NCI-H1436 (cell line): ENCODE results near the gene FBXO36.
A peak's percentile ranks its signal among the peaks of the same experiment; 100 is the strongest.

Experiments used
- DNase-seq: peaks from one replicate; lab custom pipeline; 2025; lab: John Stamatoyannopoulos, UW

Gene FBXO36

DNA sequence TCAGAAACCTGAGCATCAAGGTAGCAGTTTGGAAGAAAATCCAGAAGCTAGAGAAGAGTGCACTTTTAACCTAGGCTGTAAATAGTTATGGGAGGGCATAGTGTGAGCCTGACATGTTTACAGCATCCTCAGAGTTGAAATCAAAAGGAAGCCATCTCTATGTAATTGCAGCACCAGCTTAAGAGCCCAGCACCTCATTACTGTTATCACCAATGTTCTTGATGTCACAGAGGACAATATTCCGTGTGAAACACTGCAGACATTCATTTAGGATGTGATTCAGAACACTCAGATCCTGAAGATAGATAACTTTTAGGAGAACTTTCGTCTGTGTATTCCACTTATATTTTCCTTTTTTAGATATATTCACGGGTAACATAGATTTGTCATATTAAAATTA, 48.1 kb downstream of the FBXO36 start:
- DNase-seq = no peak

DNA sequence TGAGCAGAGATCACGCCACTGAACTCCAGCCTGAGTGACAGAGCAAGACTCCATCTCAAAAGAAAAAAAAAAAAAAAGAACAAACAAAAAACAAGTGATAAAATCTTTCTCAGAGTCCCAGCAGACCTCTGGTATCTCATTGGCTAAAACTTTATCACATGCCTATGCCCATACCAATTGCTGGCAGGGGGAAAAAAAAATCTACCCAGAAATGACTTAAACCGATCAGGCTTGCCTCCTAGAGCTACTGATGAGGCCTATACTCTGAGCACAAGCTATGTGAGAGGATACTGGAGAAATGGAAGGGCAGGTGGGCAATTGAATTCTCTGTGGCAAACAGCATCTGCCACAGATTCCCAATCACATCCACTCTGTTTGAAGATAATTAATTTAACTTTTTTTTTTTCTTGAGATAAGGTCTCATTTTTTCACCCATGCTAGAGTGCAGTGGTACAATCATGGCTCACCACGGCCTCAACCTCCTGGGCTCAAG, 49.0 kb downstream of the FBXO36 start:
- DNase-seq = no peak

DNA sequence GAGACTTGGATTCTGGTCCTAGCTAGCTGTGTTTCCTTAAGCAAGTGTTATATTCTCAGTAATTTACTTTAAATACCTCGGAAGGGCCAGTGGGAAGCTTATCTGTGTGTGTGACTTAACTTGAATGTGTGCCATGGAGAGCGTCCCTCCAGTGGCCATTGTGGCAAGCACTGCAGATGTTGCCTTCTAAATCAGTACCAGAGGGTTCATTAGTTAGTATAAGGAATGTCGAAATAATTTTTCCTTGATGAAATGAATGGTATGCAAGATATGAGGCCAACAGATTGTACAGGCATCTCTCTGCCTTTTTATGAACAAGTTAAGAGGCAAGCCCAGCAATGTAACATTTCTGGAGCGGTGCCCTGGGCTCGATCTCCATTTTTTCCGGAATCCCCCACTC, 52.0 kb downstream of the FBXO36 start:
- no peak for DNase-seq

DNA sequence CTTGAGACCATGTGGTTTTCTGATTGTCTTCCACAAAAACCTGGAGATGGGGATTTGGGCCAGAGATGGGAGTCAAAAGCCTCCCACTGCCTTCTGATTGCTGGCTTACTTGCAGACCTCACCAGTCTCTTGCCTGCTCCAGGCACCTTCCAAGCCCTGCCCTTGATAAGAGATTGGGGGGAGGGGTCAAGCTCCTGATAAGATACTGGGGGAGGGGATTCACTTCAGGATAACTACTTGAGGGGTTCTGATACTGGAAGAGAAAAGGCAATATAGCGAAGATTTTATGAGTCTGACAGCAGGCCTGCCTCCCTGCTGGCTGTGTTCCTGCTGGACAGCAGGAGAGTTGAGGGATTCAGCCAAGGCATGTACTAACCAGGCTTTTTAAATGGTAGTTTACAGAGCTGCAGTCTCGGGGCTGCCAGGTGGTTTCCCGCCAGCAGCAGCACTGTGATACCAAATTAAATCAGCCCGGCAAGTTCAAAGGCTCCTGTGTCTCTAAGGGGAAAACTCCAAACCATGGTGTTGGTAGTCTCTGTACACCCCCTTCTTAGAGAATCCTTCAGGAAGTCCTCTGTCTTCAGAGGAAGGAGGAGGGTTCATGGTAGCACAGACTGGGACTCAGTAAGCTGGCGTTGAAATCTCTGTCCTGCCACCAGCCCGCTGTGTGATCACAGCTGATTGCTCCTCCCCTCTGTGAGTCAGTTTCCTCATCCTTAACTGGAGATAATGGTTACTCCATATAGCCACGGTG, 58.3 kb downstream of the FBXO36 start:
- DNase-seq = no peak

DNA sequence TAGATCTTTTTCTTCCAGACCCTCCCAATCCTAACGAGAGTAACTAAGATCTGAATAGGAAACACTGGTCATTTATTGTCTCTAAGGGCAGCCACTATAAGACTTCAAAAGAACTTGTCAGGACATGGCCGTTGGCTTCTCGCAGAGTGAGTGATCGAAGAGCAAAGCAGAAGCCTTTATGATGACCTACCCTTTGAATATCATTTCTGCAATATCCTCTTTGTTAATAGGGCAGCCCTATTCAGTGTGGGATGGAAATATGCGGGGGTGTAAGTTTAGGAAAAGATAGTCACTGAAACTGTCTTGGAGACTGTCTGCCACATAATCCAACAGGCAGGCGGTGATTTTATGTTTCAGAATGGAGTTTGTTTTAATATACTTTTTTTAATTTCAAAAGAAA, 70.9 kb downstream of the FBXO36 start:
- no peak for DNase-seq

DNA sequence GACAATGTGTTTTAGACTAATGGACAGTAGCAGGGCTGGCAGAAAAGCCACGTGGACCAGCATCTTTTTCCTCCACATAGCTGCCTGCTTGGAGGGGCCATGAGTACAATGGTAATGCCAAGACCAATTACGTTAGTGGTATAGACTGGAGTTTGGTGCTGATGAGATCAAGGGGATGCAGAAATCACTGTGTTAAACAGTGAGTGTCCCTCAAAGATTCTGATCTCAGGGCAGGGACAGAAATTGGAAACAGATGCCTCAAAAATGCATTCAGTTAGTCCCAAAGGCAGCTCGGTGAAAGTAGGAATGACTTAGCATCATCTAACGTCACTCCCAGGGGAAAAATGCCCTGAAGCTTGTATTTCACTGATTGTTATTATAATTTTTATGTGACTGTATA, 74.0 kb downstream of the FBXO36 start:
- DNase-seq = no peak

DNA sequence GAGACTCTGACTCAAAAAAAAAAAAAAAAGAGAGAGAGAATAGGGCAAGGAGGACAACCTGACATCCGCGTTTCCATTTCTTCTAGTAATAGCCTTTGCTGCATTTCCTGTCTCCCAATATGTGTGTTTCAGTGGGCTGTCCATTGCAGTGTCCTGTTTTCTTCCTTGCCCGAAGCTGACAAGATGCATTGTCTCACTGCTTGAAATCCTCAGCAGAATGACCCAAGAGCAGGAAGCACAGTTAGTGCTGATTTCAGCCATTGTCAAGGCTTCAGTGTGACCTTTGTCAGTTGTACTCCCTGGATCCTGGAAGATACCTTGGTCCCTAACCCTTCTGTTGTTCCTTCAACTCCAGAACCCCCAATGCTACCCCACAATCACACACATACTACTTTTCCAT, 75.3 kb downstream of the FBXO36 start:
- no peak for DNase-seq

DNA sequence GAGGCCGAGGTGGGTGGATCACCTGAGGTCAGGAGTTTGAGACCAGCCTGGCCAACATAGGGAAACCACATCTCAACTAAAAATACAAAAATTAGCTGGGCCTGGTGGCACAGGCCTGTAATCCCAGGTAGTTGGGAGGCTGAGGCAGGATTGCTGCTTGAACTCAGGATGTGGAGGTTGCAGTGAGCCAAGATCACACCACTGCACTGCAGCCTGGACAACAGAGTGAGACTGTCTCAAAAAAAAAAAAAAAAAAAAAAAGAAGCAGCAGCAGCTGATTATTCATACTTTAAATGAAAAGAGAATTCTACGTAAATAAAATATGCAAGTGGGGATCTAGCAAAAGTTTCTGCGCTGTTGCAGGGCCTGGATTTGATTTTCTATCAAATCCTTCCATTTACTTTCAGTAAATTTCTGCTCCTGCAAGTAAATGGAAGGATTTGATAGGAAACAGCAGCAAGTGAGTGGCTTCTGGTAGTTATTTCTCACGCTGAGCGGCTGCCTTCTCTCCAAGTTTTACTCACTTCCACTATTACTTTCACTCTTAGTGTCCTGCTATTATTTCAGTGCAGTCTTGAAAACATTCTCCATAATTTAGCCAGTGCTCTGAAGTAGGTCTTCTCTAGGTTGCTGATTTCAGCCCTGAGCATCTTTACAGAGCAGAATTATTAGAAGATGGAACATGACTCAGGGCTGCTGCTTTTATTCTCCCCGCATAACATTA, 78.0 kb downstream of the FBXO36 start:
- no peak for DNase-seq

DNA sequence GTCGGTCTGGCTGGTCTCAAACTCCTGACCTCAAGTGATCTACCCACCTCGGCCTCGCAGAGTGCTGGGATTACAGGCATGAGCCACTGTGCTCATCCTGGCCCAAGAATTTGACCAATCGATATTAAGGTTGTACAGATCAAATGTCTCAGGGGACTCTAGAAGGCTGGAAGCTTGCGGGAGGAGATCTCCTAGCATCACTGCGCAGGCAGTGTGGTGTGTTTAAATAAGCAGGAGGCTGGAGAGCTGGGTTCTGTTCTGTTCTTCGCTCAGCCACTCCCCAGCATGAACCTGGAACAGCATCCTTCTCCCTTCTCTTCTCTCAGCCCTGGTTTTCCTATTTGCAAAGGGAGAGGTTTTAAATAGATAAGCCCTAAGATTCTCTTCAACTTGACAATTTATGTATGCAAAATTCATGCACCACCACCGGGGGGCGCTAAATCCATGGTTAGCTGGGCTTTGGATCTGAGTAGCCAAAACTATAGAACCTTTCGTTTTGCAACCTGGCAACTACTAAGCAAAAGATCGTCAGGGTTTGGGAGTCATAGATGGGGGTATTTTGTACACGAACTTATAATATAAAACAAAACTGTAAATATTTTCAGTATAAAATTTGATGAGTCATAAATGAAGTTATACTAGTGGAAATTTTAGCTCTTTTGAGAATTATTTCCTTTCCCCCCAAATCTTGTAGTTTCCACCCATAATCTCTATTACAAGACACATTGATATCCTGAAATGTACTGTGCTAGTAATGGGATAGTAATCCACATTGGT, 85.8 kb downstream of the FBXO36 start:
- peak; percentile 51 for DNase-seq

DNA sequence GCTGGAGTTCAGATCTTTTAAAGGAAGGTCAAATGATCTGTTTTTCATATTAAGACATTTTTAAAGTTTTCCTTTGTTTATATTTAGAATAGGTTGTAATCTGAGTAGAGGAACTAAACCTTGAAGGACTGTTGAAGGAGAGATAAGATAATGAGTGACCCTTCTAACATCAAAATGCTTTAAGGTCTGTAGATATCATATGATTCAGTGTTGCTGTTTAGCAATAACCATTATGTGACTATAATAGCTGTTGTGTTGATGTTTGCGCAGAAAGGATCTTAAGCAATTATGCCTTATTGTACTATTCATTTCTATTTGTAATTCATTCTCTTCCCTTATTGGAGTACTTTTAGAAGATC, 86.4 kb downstream of the FBXO36 start:
- peak; percentile 13 for DNase-seq

DNA sequence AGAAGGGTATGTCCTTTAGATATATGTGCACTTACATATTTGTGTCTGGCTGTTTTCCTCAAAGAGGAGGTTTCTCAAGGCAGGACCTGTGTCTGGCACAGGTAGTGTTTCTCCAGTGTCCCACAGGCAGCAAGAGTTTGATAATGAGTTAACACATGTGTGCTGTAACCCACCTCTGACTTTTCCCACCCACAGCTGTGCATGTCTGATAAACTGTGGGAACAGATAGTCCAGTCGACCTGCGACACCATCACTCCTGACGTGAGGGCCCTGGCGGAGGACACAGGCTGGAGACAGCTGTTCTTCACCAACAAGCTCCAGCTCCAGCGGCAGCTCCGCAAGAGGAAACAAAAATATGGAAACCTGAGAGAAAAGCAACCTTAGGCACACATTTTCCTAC, 88.2 kb downstream of the FBXO36 start:
- DNase-seq = no peak

DNA sequence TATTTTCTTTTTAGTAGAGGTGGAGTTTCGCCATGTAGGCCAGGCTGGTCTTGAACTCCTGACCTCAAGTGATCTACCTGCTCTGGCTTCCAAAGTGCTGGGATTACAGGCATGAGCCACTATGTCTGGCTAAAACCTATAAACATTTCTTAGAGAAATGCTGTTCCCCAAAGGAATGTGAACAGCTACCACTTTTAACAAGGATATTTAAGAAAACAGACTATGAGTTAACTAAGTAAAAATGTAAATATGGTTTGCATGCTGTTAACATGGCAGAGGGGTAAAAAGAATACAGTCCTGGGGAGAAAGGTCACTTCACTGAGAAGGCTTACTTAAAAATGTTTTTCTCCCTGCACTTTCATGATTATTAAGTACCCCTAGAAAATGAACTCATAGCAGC, 89.3 kb downstream of the FBXO36 start:
- DNase-seq = no peak

DNA sequence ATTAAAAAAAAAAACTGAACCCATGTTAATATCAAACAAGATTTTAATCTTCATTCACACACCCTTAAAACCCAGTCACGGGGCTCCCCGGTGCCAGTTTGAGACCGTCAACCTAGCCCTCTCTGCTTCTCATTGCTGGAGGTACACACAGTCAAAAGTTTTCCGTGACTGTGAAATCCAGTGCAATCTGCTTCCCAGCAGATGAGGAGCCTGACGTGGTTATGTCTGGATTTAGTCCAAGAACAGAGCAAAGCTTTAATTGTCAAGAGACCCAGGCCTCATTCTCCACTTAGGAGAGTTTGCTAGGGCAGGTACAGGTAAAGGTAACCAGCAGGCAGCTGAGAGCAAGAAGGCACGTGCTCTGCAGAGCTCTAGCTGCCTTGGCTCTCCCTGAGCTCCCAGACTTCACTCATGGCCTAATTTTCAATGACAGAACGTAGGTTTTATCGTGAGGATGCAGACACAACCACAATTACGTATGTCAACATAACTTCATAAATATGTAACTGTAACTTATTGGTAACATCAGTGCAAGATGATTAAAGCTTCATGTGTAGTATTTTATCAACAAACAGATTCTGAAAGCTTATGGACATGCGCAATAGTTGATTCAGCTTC, 90.1 kb downstream of the FBXO36 start:
- DNase-seq = no peak

DNA sequence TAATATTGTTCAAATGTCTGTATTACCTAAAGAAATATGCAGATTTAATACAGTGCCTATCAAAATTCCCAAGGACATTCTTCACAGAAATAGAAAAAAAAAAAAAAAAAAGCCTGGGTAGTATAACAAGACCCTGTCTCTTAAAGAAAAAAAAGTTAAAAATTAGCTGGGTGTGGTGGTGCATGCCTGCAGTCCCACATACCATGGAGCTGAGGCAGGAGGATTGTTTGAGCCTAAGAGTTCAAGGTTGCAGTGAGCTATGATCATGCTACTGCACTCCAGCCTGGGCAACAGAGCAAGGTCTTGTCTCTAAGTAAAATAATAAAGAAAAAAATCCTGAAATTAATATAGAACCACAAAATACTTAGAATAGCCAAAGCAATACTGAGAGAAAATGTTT, 94.5 kb downstream of the FBXO36 start:
- DNase-seq = no peak

DNA sequence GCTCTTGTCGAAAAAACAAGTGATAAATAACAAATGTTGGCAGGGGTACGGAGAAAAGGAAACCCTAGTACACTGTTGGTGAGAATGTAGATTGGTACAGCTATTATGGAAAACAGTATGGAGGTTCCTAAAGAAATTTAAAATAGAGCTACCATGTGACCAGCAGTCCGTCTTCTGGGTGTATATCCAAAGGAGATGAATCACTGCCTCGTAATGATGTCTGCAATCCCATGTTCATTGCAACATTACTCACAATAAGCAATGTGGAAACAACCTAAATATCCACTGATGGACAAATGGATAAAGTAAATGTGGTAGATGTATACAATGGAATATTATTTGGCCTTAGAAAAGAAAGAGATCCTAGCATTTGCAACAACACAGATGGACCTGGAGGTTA, 95.8 kb downstream of the FBXO36 start:
- DNase-seq = no peak

DNA sequence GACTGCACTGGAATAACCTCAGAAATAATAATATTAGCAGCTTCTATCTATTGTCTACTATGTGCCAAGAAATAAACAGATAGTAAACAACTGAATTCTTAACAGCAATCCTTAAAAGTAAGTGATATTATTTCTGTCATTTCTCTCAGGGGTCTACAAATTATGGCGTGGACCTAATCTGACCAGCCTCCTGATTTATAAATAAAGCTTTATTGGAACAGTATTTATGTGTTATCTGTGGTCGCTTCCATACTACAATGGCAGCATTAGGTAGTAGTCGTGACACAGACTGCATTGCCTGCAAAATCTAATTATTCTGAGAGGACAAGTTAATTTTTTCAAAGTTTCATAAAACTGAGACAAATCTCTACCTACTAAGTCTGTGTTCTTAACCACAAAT, 97.4 kb downstream of the FBXO36 start:
- no peak for DNase-seq

DNA sequence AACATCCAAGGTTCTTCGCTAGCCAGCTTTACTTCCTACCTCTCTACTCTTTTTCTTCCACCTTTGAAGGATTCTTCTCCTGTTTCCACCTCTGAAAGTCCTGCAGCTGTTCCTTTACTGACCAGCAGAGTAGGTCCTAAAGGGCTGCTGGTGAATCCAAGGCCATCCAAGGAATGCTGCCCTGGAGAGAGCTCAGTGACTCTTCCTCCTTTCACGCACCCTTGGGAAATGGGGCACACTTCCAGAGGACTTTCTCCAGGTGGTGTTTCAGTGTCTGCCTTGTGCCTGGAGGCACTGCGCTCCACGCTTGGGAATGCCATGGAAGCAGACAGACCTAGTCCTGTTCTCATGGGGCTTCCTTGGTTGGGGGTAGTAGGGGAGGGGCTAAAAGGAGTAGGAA, 101.0 kb downstream of the FBXO36 start:
- DNase-seq = no peak

DNA sequence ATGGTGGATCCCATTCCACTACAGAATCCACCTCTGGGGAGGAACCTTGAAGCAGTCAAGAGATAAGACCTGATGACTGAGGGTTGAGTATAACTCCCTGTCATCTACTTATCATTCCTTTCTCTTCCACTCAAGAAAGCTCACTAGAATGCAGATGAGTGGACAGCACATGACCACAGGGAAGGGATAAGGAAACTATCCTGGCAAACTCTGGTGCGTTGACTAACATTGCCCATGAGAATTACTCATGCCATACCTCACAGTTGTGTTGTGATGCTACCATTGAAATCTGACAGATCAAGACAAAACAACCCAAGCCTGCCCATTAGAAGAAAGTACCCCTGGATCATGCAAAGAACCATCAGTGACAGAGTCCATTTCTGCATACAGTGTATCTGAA, 119.9 kb downstream of the FBXO36 start:
- no peak for DNase-seq

DNA sequence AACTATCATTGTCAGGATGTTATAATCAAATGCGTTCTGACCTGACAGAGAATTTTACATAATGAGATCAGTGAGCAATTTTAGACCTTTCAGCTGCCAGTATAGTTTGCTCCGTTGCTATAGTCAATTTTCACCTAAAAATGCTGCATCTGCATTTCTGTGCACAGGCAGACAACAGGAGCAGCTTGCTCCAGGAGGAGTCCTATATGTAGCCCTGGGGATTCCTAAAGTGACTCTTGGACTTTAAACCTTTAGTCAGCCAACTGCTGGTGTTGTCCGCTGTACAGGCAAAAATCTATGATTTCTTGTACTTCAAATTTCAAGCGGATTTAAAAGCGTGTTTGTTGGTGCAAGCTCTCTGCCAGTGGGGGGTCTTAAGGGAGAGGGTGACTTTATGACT, 120.7 kb downstream of the FBXO36 start:
- DNase-seq = no peak

DNA sequence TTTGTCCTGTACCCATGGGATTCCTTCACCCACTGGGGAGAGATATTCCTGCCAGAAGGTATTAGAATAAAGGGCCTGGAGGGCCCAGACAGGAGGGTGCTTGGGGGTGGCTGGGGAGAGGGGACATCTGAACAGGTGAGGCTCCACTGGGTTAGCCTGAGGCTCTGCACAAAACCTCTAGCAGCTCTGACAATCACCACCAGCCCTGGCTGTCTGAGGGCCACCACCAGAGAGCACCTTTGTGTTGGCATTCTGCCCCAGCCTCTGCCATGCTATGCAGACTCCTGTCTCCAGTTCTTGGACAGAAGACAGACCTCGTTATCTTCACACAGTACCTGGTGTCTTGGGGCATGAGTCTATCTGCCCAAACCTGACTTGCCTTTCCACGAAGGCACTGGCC, 121.2 kb downstream of the FBXO36 start:
- DNase-seq = no peak

DNA sequence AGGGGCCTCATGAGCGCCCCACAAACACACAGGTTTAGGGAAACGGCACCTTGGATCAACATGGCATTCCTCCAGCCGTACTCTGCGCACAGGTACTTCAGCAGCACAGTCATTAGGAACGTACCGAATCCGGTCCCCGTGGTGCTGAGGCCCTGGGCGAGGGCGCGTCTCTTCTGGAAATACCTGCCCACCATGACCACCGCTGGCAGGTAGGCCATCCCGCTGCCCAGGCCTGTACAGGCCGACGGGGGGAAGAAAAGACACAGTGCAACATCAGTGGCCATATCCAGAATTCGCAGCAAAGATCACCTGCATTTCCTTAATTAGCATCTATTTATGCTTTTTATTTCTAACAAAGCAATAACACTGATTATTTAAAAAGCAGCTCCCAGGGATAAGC, 124.2 kb downstream of the FBXO36 start:
- DNase-seq = no peak

DNA sequence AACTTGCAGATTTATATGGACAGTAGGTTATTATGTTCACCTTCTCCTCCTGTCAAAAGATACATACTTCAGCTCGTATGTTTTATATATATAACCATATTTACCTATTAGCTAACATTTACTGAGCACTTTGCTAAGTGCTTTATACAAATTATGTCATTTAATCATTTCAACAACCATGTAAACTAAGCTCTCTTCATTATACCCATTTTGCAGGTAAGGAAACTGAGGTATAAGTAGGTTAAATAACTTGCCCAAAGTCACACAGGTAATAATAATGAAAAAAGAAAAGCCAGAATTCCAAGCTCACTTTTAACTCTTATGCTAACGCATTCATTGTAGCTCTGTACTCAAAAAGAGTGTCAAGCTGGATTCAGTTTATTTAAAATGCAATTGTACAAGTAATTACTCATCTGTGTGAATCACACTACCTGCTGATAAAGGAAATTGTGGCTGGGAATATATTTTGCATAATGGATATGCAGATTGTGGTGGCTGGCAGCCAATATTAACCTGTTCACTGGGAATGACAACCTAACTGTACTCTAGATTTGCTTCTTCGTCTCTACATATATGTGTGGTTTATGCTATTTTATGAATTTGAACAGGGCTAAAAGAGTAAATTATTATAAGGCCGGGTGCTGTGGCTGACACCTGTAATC, 125.8 kb downstream of the FBXO36 start:
- DNase-seq = no peak
